ENCODE results near the gene CDIP1. TPM values are rescaled to one million over a fixed set of nuclear protein-coding genes. Genes with fewer than 3 reads are reported as not detected.

Gene CDIP1
- total and polyA plus RNA-seq, 2 of the 8 experiments (the other 6 are each of a cell fraction or from before 2014, with no cell fraction given) = 56.6 to 76.3 TPM

DNA sequence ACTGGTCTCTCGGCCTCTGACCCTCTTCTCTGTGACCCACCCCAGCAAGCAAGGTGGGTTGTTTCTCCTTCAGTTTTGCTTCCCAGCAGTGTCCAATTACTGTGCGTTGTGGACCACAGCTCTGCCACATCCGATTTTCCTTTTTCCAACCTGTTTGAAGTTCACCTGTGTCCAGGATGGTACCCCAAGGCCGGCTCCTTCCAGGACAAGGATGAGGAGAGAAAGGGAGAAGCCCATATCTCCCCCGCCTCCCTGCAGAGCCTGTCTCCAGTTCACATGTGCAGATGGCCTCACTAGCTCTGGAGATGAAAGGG is 77.7 kb downstream of the CDIP1 start (continued):
- TF ChIP-seq, protein P1, sequence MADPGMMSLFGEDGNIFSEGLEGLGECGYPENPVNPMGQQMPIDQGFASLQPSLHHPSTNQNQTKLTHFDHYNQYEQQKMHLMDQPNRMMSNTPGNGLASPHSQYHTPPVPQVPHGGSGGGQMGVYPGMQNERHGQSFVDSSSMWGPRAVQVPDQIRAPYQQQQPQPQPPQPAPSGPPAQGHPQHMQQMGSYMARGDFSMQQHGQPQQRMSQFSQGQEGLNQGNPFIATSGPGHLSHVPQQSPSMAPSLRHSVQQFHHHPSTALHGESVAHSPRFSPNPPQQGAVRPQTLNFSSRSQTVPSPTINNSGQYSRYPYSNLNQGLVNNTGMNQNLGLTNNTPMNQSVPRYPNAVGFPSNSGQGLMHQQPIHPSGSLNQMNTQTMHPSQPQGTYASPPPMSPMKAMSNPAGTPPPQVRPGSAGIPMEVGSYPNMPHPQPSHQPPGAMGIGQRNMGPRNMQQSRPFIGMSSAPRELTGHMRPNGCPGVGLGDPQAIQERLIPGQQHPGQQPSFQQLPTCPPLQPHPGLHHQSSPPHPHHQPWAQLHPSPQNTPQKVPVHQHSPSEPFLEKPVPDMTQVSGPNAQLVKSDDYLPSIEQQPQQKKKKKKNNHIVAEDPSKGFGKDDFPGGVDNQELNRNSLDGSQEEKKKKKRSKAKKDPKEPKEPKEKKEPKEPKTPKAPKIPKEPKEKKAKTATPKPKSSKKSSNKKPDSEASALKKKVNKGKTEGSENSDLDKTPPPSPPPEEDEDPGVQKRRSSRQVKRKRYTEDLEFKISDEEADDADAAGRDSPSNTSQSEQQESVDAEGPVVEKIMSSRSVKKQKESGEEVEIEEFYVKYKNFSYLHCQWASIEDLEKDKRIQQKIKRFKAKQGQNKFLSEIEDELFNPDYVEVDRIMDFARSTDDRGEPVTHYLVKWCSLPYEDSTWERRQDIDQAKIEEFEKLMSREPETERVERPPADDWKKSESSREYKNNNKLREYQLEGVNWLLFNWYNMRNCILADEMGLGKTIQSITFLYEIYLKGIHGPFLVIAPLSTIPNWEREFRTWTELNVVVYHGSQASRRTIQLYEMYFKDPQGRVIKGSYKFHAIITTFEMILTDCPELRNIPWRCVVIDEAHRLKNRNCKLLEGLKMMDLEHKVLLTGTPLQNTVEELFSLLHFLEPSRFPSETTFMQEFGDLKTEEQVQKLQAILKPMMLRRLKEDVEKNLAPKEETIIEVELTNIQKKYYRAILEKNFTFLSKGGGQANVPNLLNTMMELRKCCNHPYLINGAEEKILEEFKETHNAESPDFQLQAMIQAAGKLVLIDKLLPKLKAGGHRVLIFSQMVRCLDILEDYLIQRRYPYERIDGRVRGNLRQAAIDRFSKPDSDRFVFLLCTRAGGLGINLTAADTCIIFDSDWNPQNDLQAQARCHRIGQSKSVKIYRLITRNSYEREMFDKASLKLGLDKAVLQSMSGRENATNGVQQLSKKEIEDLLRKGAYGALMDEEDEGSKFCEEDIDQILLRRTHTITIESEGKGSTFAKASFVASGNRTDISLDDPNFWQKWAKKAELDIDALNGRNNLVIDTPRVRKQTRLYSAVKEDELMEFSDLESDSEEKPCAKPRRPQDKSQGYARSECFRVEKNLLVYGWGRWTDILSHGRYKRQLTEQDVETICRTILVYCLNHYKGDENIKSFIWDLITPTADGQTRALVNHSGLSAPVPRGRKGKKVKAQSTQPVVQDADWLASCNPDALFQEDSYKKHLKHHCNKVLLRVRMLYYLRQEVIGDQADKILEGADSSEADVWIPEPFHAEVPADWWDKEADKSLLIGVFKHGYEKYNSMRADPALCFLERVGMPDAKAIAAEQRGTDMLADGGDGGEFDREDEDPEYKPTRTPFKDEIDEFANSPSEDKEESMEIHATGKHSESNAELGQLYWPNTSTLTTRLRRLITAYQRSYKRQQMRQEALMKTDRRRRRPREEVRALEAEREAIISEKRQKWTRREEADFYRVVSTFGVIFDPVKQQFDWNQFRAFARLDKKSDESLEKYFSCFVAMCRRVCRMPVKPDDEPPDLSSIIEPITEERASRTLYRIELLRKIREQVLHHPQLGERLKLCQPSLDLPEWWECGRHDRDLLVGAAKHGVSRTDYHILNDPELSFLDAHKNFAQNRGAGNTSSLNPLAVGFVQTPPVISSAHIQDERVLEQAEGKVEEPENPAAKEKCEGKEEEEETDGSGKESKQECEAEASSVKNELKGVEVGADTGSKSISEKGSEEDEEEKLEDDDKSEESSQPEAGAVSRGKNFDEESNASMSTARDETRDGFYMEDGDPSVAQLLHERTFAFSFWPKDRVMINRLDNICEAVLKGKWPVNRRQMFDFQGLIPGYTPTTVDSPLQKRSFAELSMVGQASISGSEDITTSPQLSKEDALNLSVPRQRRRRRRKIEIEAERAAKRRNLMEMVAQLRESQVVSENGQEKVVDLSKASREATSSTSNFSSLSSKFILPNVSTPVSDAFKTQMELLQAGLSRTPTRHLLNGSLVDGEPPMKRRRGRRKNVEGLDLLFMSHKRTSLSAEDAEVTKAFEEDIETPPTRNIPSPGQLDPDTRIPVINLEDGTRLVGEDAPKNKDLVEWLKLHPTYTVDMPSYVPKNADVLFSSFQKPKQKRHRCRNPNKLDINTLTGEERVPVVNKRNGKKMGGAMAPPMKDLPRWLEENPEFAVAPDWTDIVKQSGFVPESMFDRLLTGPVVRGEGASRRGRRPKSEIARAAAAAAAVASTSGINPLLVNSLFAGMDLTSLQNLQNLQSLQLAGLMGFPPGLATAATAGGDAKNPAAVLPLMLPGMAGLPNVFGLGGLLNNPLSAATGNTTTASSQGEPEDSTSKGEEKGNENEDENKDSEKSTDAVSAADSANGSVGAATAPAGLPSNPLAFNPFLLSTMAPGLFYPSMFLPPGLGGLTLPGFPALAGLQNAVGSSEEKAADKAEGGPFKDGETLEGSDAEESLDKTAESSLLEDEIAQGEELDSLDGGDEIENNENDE (IDR thresholded peaks at IDR 0.05; ENCODE audit: insufficient replicate concordance, low read length) = no peak
- no peak for TF ChIP-seq KDM5A (IDR thresholded peaks at IDR 0.05; ENCODE audit: low read length)

Measured in H1 (cell line).